ENCODE data around the gene NOL6. TPM values are rescaled to one million over a fixed set of nuclear protein-coding genes. Genes with fewer than 3 reads are reported as not detected.

The NOL6 gene
- total and polyA plus RNA-seq, 2 of the 13 experiments (the other 11 are each of a cell fraction or from before 2014, with no cell fraction given), result 17.0 to 30.2 TPM

GRCh38 chr9:33510262-33511183 lies 36.8 kb upstream of the NOL6 start (continued):
- no peak for TF ChIP-seq TAF15 (IDR thresholded peaks at IDR 0.05; ENCODE audit: low read depth, low read length, poor library complexity, severe bottlenecking)
- peak; percentile 46; the same call in 1 of the 2 replicates for TF ChIP-seq KDM2A (CRISPR knock-in tag; IDR thresholded peaks at IDR 0.05; ENCODE audit: borderline replicate concordance, low read depth)
- no peak; the same call in 1 of the 2 replicates for TF ChIP-seq HOXA3 (CRISPR knock-in tag; IDR thresholded peaks at IDR 0.05)
- TF ChIP-seq, protein P1, sequence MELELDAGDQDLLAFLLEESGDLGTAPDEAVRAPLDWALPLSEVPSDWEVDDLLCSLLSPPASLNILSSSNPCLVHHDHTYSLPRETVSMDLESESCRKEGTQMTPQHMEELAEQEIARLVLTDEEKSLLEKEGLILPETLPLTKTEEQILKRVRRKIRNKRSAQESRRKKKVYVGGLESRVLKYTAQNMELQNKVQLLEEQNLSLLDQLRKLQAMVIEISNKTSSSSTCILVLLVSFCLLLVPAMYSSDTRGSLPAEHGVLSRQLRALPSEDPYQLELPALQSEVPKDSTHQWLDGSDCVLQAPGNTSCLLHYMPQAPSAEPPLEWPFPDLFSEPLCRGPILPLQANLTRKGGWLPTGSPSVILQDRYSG (CRISPR knock-in tag; IDR thresholded peaks at IDR 0.05), result no peak
- no peak for TF ChIP-seq ZBTB3 (CRISPR knock-in tag; IDR thresholded peaks at IDR 0.05; ENCODE audit: borderline replicate concordance, low read depth)
- peak; percentile 39; the same call in 1 of the 2 replicates for TF ChIP-seq MTA1 (CRISPR knock-in tag; IDR thresholded peaks at IDR 0.05; ENCODE audit: borderline replicate concordance)
- TF ChIP-seq POLR2G (IDR thresholded peaks at IDR 0.05; ENCODE audit: low read depth, low read length), result no peak
- TF ChIP-seq ZNF343 (CRISPR knock-in tag; IDR thresholded peaks at IDR 0.05), result no peak
- TF ChIP-seq GATA4 (IDR thresholded peaks at IDR 0.05; ENCODE audit: borderline replicate concordance, low read depth), result no peak
- TF ChIP-seq ZFP41 (CRISPR knock-in tag; IDR thresholded peaks at IDR 0.05; ENCODE audit: borderline replicate concordance), result no peak
- no peak for TF ChIP-seq ZNF121 (CRISPR knock-in tag; IDR thresholded peaks at IDR 0.05)
- TF ChIP-seq ZSCAN29 (CRISPR knock-in tag; conservative IDR thresholded peaks at IDR 0.05), result no peak
- no peak for TF ChIP-seq SCMH1 (CRISPR knock-in tag; IDR thresholded peaks at IDR 0.05; ENCODE audit: borderline replicate concordance)
- TF ChIP-seq ZNF713 (CRISPR knock-in tag; IDR thresholded peaks at IDR 0.05), result no peak
- TF ChIP-seq, protein P2, sequence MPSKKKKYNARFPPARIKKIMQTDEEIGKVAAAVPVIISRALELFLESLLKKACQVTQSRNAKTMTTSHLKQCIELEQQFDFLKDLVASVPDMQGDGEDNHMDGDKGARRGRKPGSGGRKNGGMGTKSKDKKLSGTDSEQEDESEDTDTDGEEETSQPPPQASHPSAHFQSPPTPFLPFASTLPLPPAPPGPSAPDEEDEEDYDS (CRISPR knock-in tag; IDR thresholded peaks at IDR 0.05), result no peak
- TF ChIP-seq ZNF761 (CRISPR knock-in tag; conservative IDR thresholded peaks at IDR 0.05), result no peak
- TF ChIP-seq ZNF501 (CRISPR knock-in tag; IDR thresholded peaks at IDR 0.05), result 0 out of 2 replicates have a peak, but pooled peaks have one; percentile 24
- no peak for TF ChIP-seq ZNF580 (CRISPR knock-in tag; IDR thresholded peaks at IDR 0.05; ENCODE audit: borderline replicate concordance, low read depth)
- TF ChIP-seq ZNF687 (CRISPR knock-in tag; IDR thresholded peaks at IDR 0.05), result peak; percentile 71
- TF ChIP-seq YY1 (IDR thresholded peaks at IDR 0.05; ENCODE audit: insufficient read depth, insufficient replicate concordance, low read depth, low read length), result peak; percentile 72
- TF ChIP-seq SAP130 (CRISPR knock-in tag; IDR thresholded peaks at IDR 0.05; ENCODE audit: low read depth), result 0 out of 2 replicates have a peak, but pooled peaks have one; percentile 15
- TF ChIP-seq RBFOX2 (IDR thresholded peaks at IDR 0.05; ENCODE audit: low read depth, low read length), result no peak
- TF ChIP-seq HOXA9 (CRISPR knock-in tag; IDR thresholded peaks at IDR 0.05; ENCODE audit: borderline replicate concordance), result no peak

Data from HepG2 (cell line).